Measurements from ENCODE around the gene HTR1A. TPM values are rescaled to one million over a fixed set of nuclear protein-coding genes. Genes with fewer than 3 reads are reported as not detected.

HTR1A gene
- not detected for total RNA-seq

DNA sequence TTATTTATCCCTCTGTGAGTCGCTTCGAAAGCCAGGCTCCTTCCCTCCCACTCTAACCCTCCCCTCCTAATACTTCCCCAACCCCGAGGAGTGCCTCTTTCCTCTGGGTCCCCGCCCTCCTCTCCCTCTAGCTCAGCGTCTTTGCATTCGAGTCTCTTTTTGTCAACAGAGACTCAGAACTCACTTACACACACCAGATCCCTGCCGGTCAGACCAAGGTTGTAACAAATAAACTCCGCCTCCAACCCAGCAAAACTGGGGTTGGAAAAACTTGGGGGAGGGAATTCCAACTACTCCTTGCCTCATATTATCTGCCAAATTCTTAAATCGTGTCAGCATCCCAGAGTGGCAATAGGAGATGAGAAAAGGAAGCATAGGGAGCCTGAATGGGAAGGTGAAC lies at the start of gene HTR1A:
Gene HTR1A (minus strand): TSS at position 167 of the 400 bp plus-strand sequence. CDS start 726 bp downstream, outside the sequence.
- Histone ChIP-seq H3K27me3 (peaks cover 0 to 4% of the 10 kb centered on the region in 2 donors), H3K27ac (no peak within 1 kb of the TSS), H3K9me3 (peaks cover 0 to 4% (median 0%) of the 10 kb centered on the region in 4 donors), H3K4me1 (no peaks in the 10 kb centered on the region), H3K36me3 (no peaks in the 10 kb centered on the region), H3K4me3 (no peak within 1 kb of the TSS)
- no peak for TF ChIP-seq POLR2A (IDR thresholded peaks at IDR 0.05)
- TF ChIP-seq, protein P1, sequence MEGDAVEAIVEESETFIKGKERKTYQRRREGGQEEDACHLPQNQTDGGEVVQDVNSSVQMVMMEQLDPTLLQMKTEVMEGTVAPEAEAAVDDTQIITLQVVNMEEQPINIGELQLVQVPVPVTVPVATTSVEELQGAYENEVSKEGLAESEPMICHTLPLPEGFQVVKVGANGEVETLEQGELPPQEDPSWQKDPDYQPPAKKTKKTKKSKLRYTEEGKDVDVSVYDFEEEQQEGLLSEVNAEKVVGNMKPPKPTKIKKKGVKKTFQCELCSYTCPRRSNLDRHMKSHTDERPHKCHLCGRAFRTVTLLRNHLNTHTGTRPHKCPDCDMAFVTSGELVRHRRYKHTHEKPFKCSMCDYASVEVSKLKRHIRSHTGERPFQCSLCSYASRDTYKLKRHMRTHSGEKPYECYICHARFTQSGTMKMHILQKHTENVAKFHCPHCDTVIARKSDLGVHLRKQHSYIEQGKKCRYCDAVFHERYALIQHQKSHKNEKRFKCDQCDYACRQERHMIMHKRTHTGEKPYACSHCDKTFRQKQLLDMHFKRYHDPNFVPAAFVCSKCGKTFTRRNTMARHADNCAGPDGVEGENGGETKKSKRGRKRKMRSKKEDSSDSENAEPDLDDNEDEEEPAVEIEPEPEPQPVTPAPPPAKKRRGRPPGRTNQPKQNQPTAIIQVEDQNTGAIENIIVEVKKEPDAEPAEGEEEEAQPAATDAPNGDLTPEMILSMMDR (IDR thresholded peaks at IDR 0.05): no peak
- no peak for DNase-seq

DNA sequence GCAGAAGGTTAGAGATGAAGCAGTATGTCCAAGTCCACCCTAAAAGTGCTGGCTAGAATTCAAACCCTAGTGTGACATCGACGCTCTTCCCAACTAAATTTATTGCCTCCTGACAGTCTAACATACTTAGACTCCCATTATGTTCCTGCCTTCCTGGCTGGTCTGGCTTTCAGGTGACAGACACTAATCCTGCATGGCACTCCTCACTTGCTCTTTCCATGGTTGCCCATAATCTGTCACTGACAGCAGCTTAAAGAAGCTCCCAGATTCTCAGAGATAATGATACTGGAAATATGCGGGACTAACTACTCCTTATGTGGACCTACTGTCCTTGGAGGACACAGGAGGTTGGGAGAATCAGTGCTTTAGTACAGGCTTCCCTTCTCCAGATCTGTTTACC lies 41.7 kb upstream of the HTR1A start:
- no peak overlapping the region for H3K4me3 ChIP-seq
- no peaks in the 10 kb centered on the region for H3K9me3 ChIP-seq
- H3K4me1 ChIP-seq: no peaks in the 10 kb centered on the region
- no peak for DNase-seq
- H3K27me3 ChIP-seq: no peaks in the 10 kb centered on the region
- no peaks in the 10 kb centered on the region for H3K36me3 ChIP-seq
- no peak overlapping the region for H3K27ac ChIP-seq
- no peak for TF ChIP-seq POLR2A (IDR thresholded peaks at IDR 0.05)
- TF ChIP-seq, protein P1 (IDR thresholded peaks at IDR 0.05): no peak

DNA sequence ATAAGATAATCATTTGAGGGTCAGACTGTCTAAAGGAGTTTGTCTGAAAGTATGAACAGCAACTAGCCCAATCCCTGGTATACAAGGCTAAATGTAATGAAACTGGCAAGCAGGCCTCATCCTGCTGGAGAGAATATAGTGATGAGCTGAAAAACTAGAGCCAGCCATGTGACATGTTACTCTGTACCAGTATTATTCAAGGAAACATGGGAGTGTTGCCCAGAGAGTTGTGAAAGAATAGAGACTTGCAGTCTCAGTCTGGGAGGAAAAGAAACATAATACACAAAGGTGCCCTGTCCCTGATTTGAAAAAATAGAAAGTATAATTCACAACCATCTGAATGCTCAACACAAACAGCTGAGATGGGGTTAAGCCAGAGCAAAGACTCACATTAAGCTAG lies 37.9 kb upstream of the HTR1A start:
- H3K36me3 ChIP-seq: no peaks in the 10 kb centered on the region
- H3K27ac ChIP-seq: no peak overlapping the region
- no peaks in the 10 kb centered on the region for H3K9me3 ChIP-seq
- no peak for DNase-seq
- H3K4me1 ChIP-seq: no peaks in the 10 kb centered on the region
- no peak overlapping the region for H3K4me3 ChIP-seq
- TF ChIP-seq, protein P1 (IDR thresholded peaks at IDR 0.05): no peak
- no peak for TF ChIP-seq POLR2A (IDR thresholded peaks at IDR 0.05)
- H3K27me3 ChIP-seq: no peaks in the 10 kb centered on the region

DNA sequence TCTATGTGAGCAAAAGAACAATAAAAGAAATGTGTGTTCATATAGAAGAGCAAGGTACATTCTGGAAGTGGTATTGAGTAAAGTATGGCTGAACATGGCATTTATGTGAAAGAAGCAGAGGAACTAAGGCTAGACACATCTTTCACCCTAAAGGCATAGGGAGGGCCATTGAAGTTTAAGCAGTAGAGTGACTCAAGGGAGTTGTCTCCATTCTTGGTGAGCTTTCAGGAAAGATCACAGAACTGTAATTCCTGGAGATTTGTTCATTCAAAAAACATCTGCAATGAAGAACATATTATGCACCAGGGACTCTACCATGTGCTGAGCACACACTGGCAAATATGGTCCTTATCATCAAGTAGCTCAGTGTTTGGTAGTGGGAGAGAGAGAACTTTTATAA lies 24.8 kb upstream of the HTR1A start:
- TF ChIP-seq POLR2A (IDR thresholded peaks at IDR 0.05): no peak
- TF ChIP-seq, protein P1 (IDR thresholded peaks at IDR 0.05): no peak
- H3K9me3 ChIP-seq: no peaks in the 10 kb centered on the region
- no peak overlapping the region for H3K4me3 ChIP-seq
- DNase-seq: no peak
- no peaks in the 10 kb centered on the region for H3K4me1 ChIP-seq
- no peaks in the 10 kb centered on the region for H3K27me3 ChIP-seq
- no peaks in the 10 kb centered on the region for H3K36me3 ChIP-seq
- H3K27ac ChIP-seq: no peak overlapping the region

DNA sequence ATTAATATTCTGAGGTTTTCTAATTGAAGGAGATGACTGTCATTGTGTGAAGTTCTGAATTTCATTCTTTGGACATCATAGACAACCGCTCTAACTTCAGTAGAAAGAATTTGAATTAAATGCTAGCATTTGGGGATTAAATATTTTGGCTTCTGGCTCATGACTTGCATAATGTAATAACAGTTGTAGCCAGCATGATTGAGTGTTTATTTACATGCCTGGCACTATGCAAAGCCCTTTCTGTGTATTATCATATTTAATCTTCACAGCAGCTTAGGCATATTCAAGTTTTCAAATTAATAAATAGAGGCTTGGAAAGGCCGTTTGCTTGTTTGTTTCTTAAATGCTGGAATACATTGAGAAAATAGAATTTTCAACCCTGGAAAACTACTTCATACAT lies 19.6 kb upstream of the HTR1A start:
- no peak for DNase-seq
- TF ChIP-seq POLR2A (IDR thresholded peaks at IDR 0.05): no peak
- TF ChIP-seq, protein P1 (IDR thresholded peaks at IDR 0.05): no peak
- Histone ChIP-seq H3K9me3 (no peaks in the 10 kb centered on the region), H3K4me1 (no peaks in the 10 kb centered on the region), H3K27ac (no peak overlapping the region), H3K27me3 (no peaks in the 10 kb centered on the region), H3K4me3 (no peak overlapping the region), H3K36me3 (no peaks in the 10 kb centered on the region)

DNA sequence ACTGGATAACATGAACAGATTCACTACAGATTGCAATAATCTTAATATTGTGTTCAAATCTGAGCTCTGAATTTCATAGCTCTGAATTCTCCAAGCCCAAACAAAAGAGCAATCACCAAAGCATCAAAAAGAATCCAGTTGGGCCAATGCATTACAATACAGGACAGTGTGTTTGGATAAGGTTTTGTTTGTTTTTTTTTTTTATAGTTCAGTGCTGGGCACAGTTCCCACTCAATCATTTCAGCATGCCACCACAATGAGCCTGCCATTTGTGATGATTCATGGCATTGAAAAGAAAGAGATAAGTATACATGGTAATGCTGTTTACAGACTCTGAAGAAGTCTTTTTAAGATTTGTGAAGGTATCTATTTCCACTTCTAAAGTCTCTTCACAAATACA lies 1.7 kb upstream of the HTR1A start:
- Histone ChIP-seq H3K27ac (no peak overlapping the region), H3K4me1 (no peaks in the 10 kb centered on the region), H3K27me3 (peaks cover 0 to 4% of the 10 kb centered on the region in 2 donors), H3K4me3 (no peak overlapping the region), H3K9me3 (peaks cover 0 to 4% (median 0%) of the 10 kb centered on the region in 4 donors), H3K36me3 (no peaks in the 10 kb centered on the region)
- DNase-seq: no peak
- TF ChIP-seq POLR2A (IDR thresholded peaks at IDR 0.05): no peak
- TF ChIP-seq, protein P1 (IDR thresholded peaks at IDR 0.05): no peak

All from Peyer's patch (tissue), 4 donors.